OCI-LY1 (cell line): ENCODE results near the gene SV2C.

Experiments used
- H2AFZ ChIP-seq: fragments of 200-600 bp; sonication (generic), shearing (Covaris generic); 2 replicates; pipeline ENCODE4 v1.6.0; 2014; ENCODE audit warnings: antibody characterized with exemption, mild to moderate bottlenecking, low read length
- H3F3A ChIP-seq: fragments of 200-600 bp; sonication (generic), shearing (Covaris generic); 2 replicates; pipeline ENCODE4 v1.6.0; 2014; ENCODE audit warnings: mild to moderate bottlenecking, antibody characterized with exemption, low read length, moderate library complexity; ENCODE audit not compliant: insufficient read depth
- H3K27ac ChIP-seq: fragments of 200-600 bp; sonication (generic); 2 replicates; pipeline ENCODE4 v1.5.1; 2014; ENCODE audit warnings: low read length, mixed run types, mild to moderate bottlenecking, low read depth; ENCODE audit not compliant: poor library complexity, severe bottlenecking
- H3K27me3 ChIP-seq: fragments of 200-600 bp; sonication (generic); 2 replicates; pipeline ENCODE4 v1.6.0; 2014; ENCODE audit warnings: antibody characterized with exemption, mild to moderate bottlenecking, low read length, moderate library complexity; ENCODE audit not compliant: insufficient read depth
- H3K36me3 ChIP-seq: fragments of 200-600 bp; sonication (generic); 2 replicates; pipeline ENCODE4 v1.6.1; 2014; ENCODE audit warnings: mild to moderate bottlenecking, antibody characterized with exemption, low read length, moderate library complexity, mixed read lengths; ENCODE audit not compliant: insufficient read depth
- H3K4me1 ChIP-seq: fragments of 200-600 bp; sonication (generic); 2 replicates; pipeline ENCODE4 v1.5.1; 2014; ENCODE audit warnings: mild to moderate bottlenecking, low read length, moderate library complexity; ENCODE audit not compliant: insufficient read depth, severe bottlenecking
- H3K4me2 ChIP-seq: fragments of 200-600 bp; sonication (generic), shearing (Covaris generic); 2 replicates; pipeline ENCODE4 v1.6.1; 2014; ENCODE audit warnings: low read length
- H3K4me3 ChIP-seq: fragments of 200-600 bp; sonication (generic); 2 replicates; pipeline ENCODE4 v1.5.1; 2014; ENCODE audit warnings: low read length, low read depth, mild to moderate bottlenecking, mixed read lengths; ENCODE audit not compliant: poor library complexity, severe bottlenecking
- H3K79me2 ChIP-seq: fragments of 200-600 bp; shearing (Covaris generic); 2 replicates; pipeline ENCODE4 v1.6.1; 2016; ENCODE audit warnings: mixed run types, low read length, mixed read lengths; ENCODE audit not compliant: insufficient read depth
- H3K9ac ChIP-seq: fragments of 200-600 bp; sonication (generic), shearing (Covaris generic); 2 replicates; pipeline ENCODE4 v1.6.1; 2014; ENCODE audit warnings: mild to moderate bottlenecking, low read length, mixed read lengths
- H3K9me2 ChIP-seq: fragments of 200-600 bp; sonication (generic), shearing (Covaris generic); 2 replicates; pipeline ENCODE4 v1.6.1; 2014; ENCODE audit warnings: low read depth, mild to moderate bottlenecking, low read length, mixed read lengths
- H3K9me3 ChIP-seq: fragments of 200-600 bp; shearing (Covaris generic); 2 replicates; pipeline ENCODE4 v1.6.1; 2014; ENCODE audit warnings: low read length, mixed read lengths
- H4K20me1 ChIP-seq: fragments of 200-600 bp; sonication (generic), shearing (Covaris generic); 2 replicates; pipeline ENCODE4 v1.6.0; 2016; ENCODE audit warnings: mild to moderate bottlenecking, low read length; ENCODE audit not compliant: insufficient read depth
- CTCF ChIP-seq: fragments of 200-600 bp; sonication (generic), shearing (Covaris generic); IDR thresholded peaks from 2 replicates; pipeline ENCODE4 v1.5.1; 2017; ENCODE audit warnings: mild to moderate bottlenecking, antibody characterized with exemption, low read length, moderate library complexity, mixed read lengths
- EZH2 ChIP-seq: fragments of 200-600 bp; sonication (generic), shearing (Covaris generic); IDR thresholded peaks from 2 replicates; pipeline ENCODE4 v1.8.0; 2017; ENCODE audit warnings: borderline replicate concordance, mixed run types, mild to moderate bottlenecking, antibody characterized with exemption, low read length, moderate library complexity, mixed read lengths

Gene SV2C

GRCh38 chr5:76378355-76378754 lies 295.2 kb downstream of the SV2C start:
- no peak overlapping the region for H3K27ac ChIP-seq
- no peaks in the 10 kb centered on the region for H3F3A ChIP-seq
- no peaks in the 10 kb centered on the region for H3K9me3 ChIP-seq
- no peaks in the 10 kb centered on the region for H3K79me2 ChIP-seq
- H3K4me2 ChIP-seq, result no peak overlapping the region
- H3K9me2 ChIP-seq, result no peaks in the 10 kb centered on the region
- H3K4me3 ChIP-seq, result no peak overlapping the region
- no peak overlapping the region for H3K9ac ChIP-seq
- no peaks in the 10 kb centered on the region for H4K20me1 ChIP-seq
- H3K27me3 ChIP-seq, result no peaks in the 10 kb centered on the region
- no peak overlapping the region for H2AFZ ChIP-seq
- H3K4me1 ChIP-seq, result peaks cover 4% of the 10 kb centered on the region
- TF ChIP-seq EZH2 (no peak), CTCF (no peak)
- no peaks in the 10 kb centered on the region for H3K36me3 ChIP-seq

- H3K36me3 ChIP-seq, result no peaks in the 10 kb centered on the region
- no peaks in the 10 kb centered on the region for H3K79me2 ChIP-seq
- H3K4me2 ChIP-seq, result no peak overlapping the region
- no peaks in the 10 kb centered on the region for H3K9me3 ChIP-seq
- H3K4me3 ChIP-seq, result no peak overlapping the region
- no peak for TF ChIP-seq EZH2
- no peak for TF ChIP-seq CTCF
- H2AFZ ChIP-seq, result no peak overlapping the region
- no peak overlapping the region for H3K9ac ChIP-seq
- no peaks in the 10 kb centered on the region for H3K9me2 ChIP-seq
- H4K20me1 ChIP-seq, result no peaks in the 10 kb centered on the region
- no peaks in the 10 kb centered on the region for H3K27me3 ChIP-seq
- H3F3A ChIP-seq, result no peaks in the 10 kb centered on the region
- H3K4me1 ChIP-seq, result peaks cover 4% of the 10 kb centered on the region
- no peak overlapping the region for H3K27ac ChIP-seq
These were observed 296.1 kb downstream of the SV2C start for GRCh38 chr5:76379316-76379715.

- Histone ChIP-seq H3K4me3 (no peak overlapping the region), H3K36me3 (no peaks in the 10 kb centered on the region), H3K9ac (no peak overlapping the region), H3K9me3 (no peaks in the 10 kb centered on the region), H4K20me1 (no peaks in the 10 kb centered on the region), H2AFZ (no peak overlapping the region), H3F3A (no peaks in the 10 kb centered on the region), H3K9me2 (no peaks in the 10 kb centered on the region), H3K27me3 (no peaks in the 10 kb centered on the region), H3K4me1 (peaks cover 4% of the 10 kb centered on the region), H3K79me2 (no peaks in the 10 kb centered on the region), H3K4me2 (no peak overlapping the region), H3K27ac (no peak overlapping the region)
- TF ChIP-seq EZH2 (no peak), CTCF (no peak)
These were observed 296.7 kb downstream of the SV2C start for GRCh38 chr5:76379855-76380254.
